Measurements from ENCODE around the gene TCP10L. TPM values are rescaled to one million over a fixed set of nuclear protein-coding genes. Genes with fewer than 3 reads are reported as not detected.

The TCP10L gene
- total RNA-seq, 2 experiments from 2014 or later = 0.34 to 0.41 TPM

GRCh38 chr21:32529679-32530078, 55.6 kb downstream of the TCP10L start:
- POLR2A ChIA-PET = no interaction called here
- H3K9me3 Mint-ChIP-seq = no peaks in the 10 kb centered on the region
- no peak overlapping the region for H3K27ac ChIP-seq (ENCODE audit: low read depth in 1 of 2, low read length in 2 of 2)
- ATAC-seq (ENCODE audit: poor library complexity) (no peak), DNase-seq (no peak)
- CTCF ChIA-PET = no interaction called here
- no peaks in the 10 kb centered on the region for H3K36me3 ChIP-seq (ENCODE audit: insufficient read depth, low read length)
- no peak overlapping the region for H3K27ac Mint-ChIP-seq
- TF ChIP-seq CTCF (IDR thresholded peaks at IDR 0.05) = no peak
- no peaks in the 10 kb centered on the region for H3K27me3 ChIP-seq (ENCODE audit: control insufficient read depth in 1 of 2, insufficient read depth in 2 of 2, low read length in 2 of 2)
- no peak overlapping the region for H3K4me3 Mint-ChIP-seq
- no peaks in the 10 kb centered on the region for H3K27me3 Mint-ChIP-seq
- intact Hi-C loops (cut with DNase I, micrococcal nuclease) = no loop called here
- H3K4me1 Mint-ChIP-seq (ENCODE audit: low read depth) = no peaks in the 10 kb centered on the region
- no peaks in the 10 kb centered on the region for H3K36me3 Mint-ChIP-seq (ENCODE audit: low read depth)
- no peak overlapping the region for H3K4me3 ChIP-seq (ENCODE audit: low read length)
- H3K9me3 ChIP-seq (ENCODE audit: control insufficient read depth in 1 of 2, insufficient read depth in 1 of 2, low read length in 2 of 2) = peaks cover 0 to 4% of the 10 kb centered on the region in 2 experiments
- no peaks in the 10 kb centered on the region for H3K4me1 ChIP-seq (ENCODE audit: insufficient read depth, low read length)

- DNase-seq = no peak
- H3K4me3 ChIP-seq (ENCODE audit: low read length) = no peak overlapping the region
- H3K27ac Mint-ChIP-seq = no peak overlapping the region
- no peaks in the 10 kb centered on the region for H3K9me3 Mint-ChIP-seq
- H3K4me3 Mint-ChIP-seq = no peak overlapping the region
- ATAC-seq (ENCODE audit: poor library complexity) = no peak
- peaks cover 0 to 4% of the 10 kb centered on the region in 2 experiments for H3K9me3 ChIP-seq (ENCODE audit: control insufficient read depth in 1 of 2, insufficient read depth in 1 of 2, low read length in 2 of 2)
- ChIA-PET CTCF (no interaction called here), POLR2A (no interaction called here)
- no peak overlapping the region for H3K27ac ChIP-seq (ENCODE audit: low read depth in 1 of 2, low read length in 2 of 2)
- no peaks in the 10 kb centered on the region for H3K4me1 ChIP-seq (ENCODE audit: insufficient read depth, low read length)
- H3K36me3 ChIP-seq (ENCODE audit: insufficient read depth, low read length) = no peaks in the 10 kb centered on the region
- H3K36me3 Mint-ChIP-seq (ENCODE audit: low read depth) = no peaks in the 10 kb centered on the region
- TF ChIP-seq CTCF (IDR thresholded peaks at IDR 0.05) = no peak
- no peaks in the 10 kb centered on the region for H3K27me3 Mint-ChIP-seq
- H3K4me1 Mint-ChIP-seq (ENCODE audit: low read depth) = no peaks in the 10 kb centered on the region
- H3K27me3 ChIP-seq (ENCODE audit: control insufficient read depth in 1 of 2, insufficient read depth in 2 of 2, low read length in 2 of 2) = no peaks in the 10 kb centered on the region
- intact Hi-C loops (cut with DNase I, micrococcal nuclease) = no loop called here
These were observed 60.0 kb downstream of the TCP10L start for GRCh38 chr21:32525282-32525681.

GRCh38 chr21:32523988-32524719, 61.2 kb downstream of the TCP10L start:
- Histone ChIP-seq H3K9me3 (ENCODE audit: control insufficient read depth in 1 of 2, insufficient read depth in 1 of 2, low read length in 2 of 2) (peaks cover 0 to 12% of the 10 kb centered on the region in 2 experiments), H3K4me1 (ENCODE audit: insufficient read depth, low read length) (no peaks in the 10 kb centered on the region), H3K4me3 (ENCODE audit: low read length) (no peak overlapping the region), H3K27ac (ENCODE audit: low read depth in 1 of 2, low read length in 2 of 2) (no peak overlapping the region), H3K36me3 (ENCODE audit: insufficient read depth, low read length) (no peaks in the 10 kb centered on the region), H3K27me3 (ENCODE audit: control insufficient read depth in 1 of 2, insufficient read depth in 2 of 2, low read length in 2 of 2) (no peaks in the 10 kb centered on the region)
- DNase-seq = no peak
- POLR2A ChIA-PET = no interaction called here
- Mint-ChIP-seq H3K27ac (no peak overlapping the region), H3K9me3 (no peaks in the 10 kb centered on the region), H3K27me3 (no peaks in the 10 kb centered on the region), H3K4me3 (no peak overlapping the region), H3K36me3 (ENCODE audit: low read depth) (no peaks in the 10 kb centered on the region), H3K4me1 (ENCODE audit: low read depth) (no peaks in the 10 kb centered on the region)
- CTCF ChIA-PET = no interaction called here
- no peak for ATAC-seq (ENCODE audit: poor library complexity)
- intact Hi-C loops (cut with DNase I, micrococcal nuclease) = no loop called here
- no peak for TF ChIP-seq CTCF (IDR thresholded peaks at IDR 0.05)

Other genes starting within 250 kb of the TCP10L start
- 1 to 10 TPM; 5.4 to 5.7 TPM for gene URB1, start 192.5 kb downstream of the TCP10L start, total RNA-seq
- 10 to 100 TPM; 11.1 to 12.7 TPM for gene EVA1C, start 172.8 kb downstream of the TCP10L start, total RNA-seq
- gene CFAP298, start 26.9 kb upstream of the TCP10L start, total RNA-seq = 1 to 10 TPM; 7.6 to 9.4 TPM
- gene SYNJ1, start 142.5 kb upstream of the TCP10L start, total RNA-seq = 10 to 100 TPM; 14.3 to 15.6 TPM
- 10 to 100 TPM; 48.7 to 51.5 TPM for gene PAXBP1, start 186.2 kb upstream of the TCP10L start, total RNA-seq

Measured in CD4-positive, alpha-beta T cell (primary cell).